Upper lobe of left lung (tissue), 6 donors: ENCODE data around the gene SNX6. TPM values are rescaled to one million over a fixed set of nuclear protein-coding genes. Genes with fewer than 3 reads are reported as not detected.
"Not testable (repeated sequence)": the region's sequence is repeated elsewhere in the genome, so short reads cannot be mapped to it uniquely, and the experiment has no call there.

Source experiments
- ATAC-seq, 2 donors: fragments of 200-7000 bp; cut with Tn5 transposase; one replicate each; pipeline ENCODE4 v1.9.1; 2022; ENCODE audit warnings: mild to moderate bottlenecking in 2 of 2, moderate library complexity in 2 of 2; ENCODE audit not compliant: low FRiP score in 2 of 2
- DNase-seq, 2 donors: peaks; one replicate each; pipeline ENCODE4 v3.0.0-alpha.2; 2019 to 2020
- H3K27ac ChIP-seq, 4 donors: fragments of 200-600 bp; sonication (generic); one replicate each; pipeline ENCODE4 v1.5.1; 2016 to 2019
- H3K27me3 ChIP-seq, 4 donors: fragments of 200-600 bp; sonication (generic); one replicate each; pipeline ENCODE4 v1.5.1; 2017 to 2019
- H3K36me3 ChIP-seq, 4 donors: fragments of 200-600 bp; sonication (generic); one replicate each; pipeline ENCODE4 v1.5.1; 2016 to 2019
- H3K4me1 ChIP-seq, 4 donors: fragments of 200-600 bp; sonication (generic); one replicate each; pipeline ENCODE4 v1.5.1; 2018 to 2019
- H3K4me3 ChIP-seq, 4 donors: fragments of 200-600 bp; sonication (generic); one replicate each; pipeline ENCODE4 v1.5.1; 2017 to 2019; ENCODE audit warnings: mild to moderate bottlenecking in 2 of 4, moderate library complexity in 1 of 4
- H3K9me3 ChIP-seq, 4 donors: fragments of 200-600 bp; sonication (generic); one replicate each; pipeline ENCODE4 v1.5.1; 2018 to 2019
- CTCF ChIP-seq, 6 experiments: fragments of 450-650 bp in 4 of 6; fragments of 200-600 bp in 2 of 6; sonication (generic) in 2 of 6; IDR thresholded peaks; one replicate each; pipeline ENCODE4 v1.5.1; 2016 to 2019; ENCODE audit warnings: antibody characterized with exemption in 6 of 6
- EP300 ChIP-seq, 4 donors: sonication (generic); formaldehyde crosslinking; IDR thresholded peaks; one replicate each; pipeline ENCODE4 v1.5.1; 2017; ENCODE audit warnings: antibody characterized with exemption in 4 of 4, control low read depth in 2 of 4
- POLR2A ChIP-seq, 4 donors: fragments of 450-650 bp; IDR thresholded peaks; one replicate each; pipeline ENCODE4 v1.5.1; 2016 to 2017; ENCODE audit warnings: antibody characterized with exemption in 4 of 4, mild to moderate bottlenecking in 2 of 4
- POLR2AphosphoS5 ChIP-seq, 2 donors: sonication (generic); formaldehyde crosslinking; IDR thresholded peaks; one replicate each; pipeline ENCODE4 v1.5.1; 2017; ENCODE audit warnings: antibody characterized with exemption in 2 of 2
- WGBS, 2 donors: methylation state at CpG; one replicate each; pipeline ENCODE4 v1.1.5; 2017 to 2018; 5-methylcytosine and 5-hydroxymethylcytosine counted together
- total RNA-seq, 6 donors: library from RNA; depleted of rRNA in 4 of 6; stranded (reverse); fragments of >200 nt in 4 of 6; gene quantifications; one replicate each; pipeline versions ENCODE4 v1.1.0 to v1.2.1, GENCODE V29; 2016 to 2021
- donor health status: DM: no; HTN: no; CAD: no; lungs with moderate emphysema.
- donor health status: DM: no; HTN: yes; CAD: no; lungs with severe emphysema.

The SNX6 gene
- total RNA-seq, 6 donors from 2014 or later: 23.0 to 60.9 (median 46.8) TPM

- no peaks in the 10 kb centered on the region for H3K9me3 ChIP-seq
- no peaks in the 10 kb centered on the region for H3K36me3 ChIP-seq
- H3K27ac ChIP-seq: no peak overlapping the region
- ATAC-seq (no peak), DNase-seq (no peak)
- no peak overlapping the region for H3K4me3 ChIP-seq
- H3K27me3 ChIP-seq: no peaks in the 10 kb centered on the region
- H3K4me1 ChIP-seq: no peaks in the 10 kb centered on the region
- no peak for TF ChIP-seq POLR2A (IDR thresholded peaks at IDR 0.05)
- no peak for TF ChIP-seq POLR2AphosphoS5 (IDR thresholded peaks at IDR 0.05)
- no peak for TF ChIP-seq EP300 (IDR thresholded peaks at IDR 0.05)
- TF ChIP-seq CTCF (IDR thresholded peaks at IDR 0.05): no peak
Measured at GRCh38 chr14:34649344-34649743, 19.4 kb upstream of the SNX6 start.

GRCh38 chr14:34646570-34647255, 16.8 kb upstream of the SNX6 start:
- no peak for TF ChIP-seq CTCF (IDR thresholded peaks at IDR 0.05)
- TF ChIP-seq EP300 (IDR thresholded peaks at IDR 0.05): no peak
- no peak for TF ChIP-seq POLR2A (IDR thresholded peaks at IDR 0.05)
- TF ChIP-seq POLR2AphosphoS5 (IDR thresholded peaks at IDR 0.05): no peak
- WGBS, 2 donors: 90 to 92% methylated on average over 8 to 10 of the region's 10 CpGs
- H3K4me1 ChIP-seq: no peaks in the 10 kb centered on the region
- H3K9me3 ChIP-seq: no peaks in the 10 kb centered on the region
- no peaks in the 10 kb centered on the region for H3K36me3 ChIP-seq
- no peak overlapping the region for H3K4me3 ChIP-seq
- H3K27ac ChIP-seq: no peak overlapping the region
- ATAC-seq: no peak
- no peaks in the 10 kb centered on the region for H3K27me3 ChIP-seq
- no peak for DNase-seq

GRCh38 chr14:34643361-34643760, 13.4 kb upstream of the SNX6 start:
- no peak overlapping the region for H3K4me3 ChIP-seq
- H3K9me3 ChIP-seq: no peaks in the 10 kb centered on the region
- H3K4me1 ChIP-seq: no peaks in the 10 kb centered on the region
- TF ChIP-seq POLR2AphosphoS5 (IDR thresholded peaks at IDR 0.05) (no peak), CTCF (IDR thresholded peaks at IDR 0.05) (no peak), POLR2A (IDR thresholded peaks at IDR 0.05) (no peak), EP300 (IDR thresholded peaks at IDR 0.05) (no peak)
- no peaks in the 10 kb centered on the region for H3K36me3 ChIP-seq
- 82 to 88% methylated on average over 6 of the region's 6 CpGs for WGBS, 2 donors
- no peak for DNase-seq
- no peaks in the 10 kb centered on the region for H3K27me3 ChIP-seq
- no peak overlapping the region for H3K27ac ChIP-seq
- no peak for ATAC-seq

- DNase-seq (no peak), ATAC-seq (no peak)
- 91 to 97% methylated on average over 3 of the region's 3 CpGs for WGBS, 2 donors
- H3K36me3 ChIP-seq: no peaks in the 10 kb centered on the region
- H3K4me1 ChIP-seq: no peaks in the 10 kb centered on the region
- no peaks in the 10 kb centered on the region for H3K9me3 ChIP-seq
- H3K27ac ChIP-seq: no peak overlapping the region
- TF ChIP-seq POLR2AphosphoS5 (IDR thresholded peaks at IDR 0.05): no peak
- no peak for TF ChIP-seq EP300 (IDR thresholded peaks at IDR 0.05)
- TF ChIP-seq CTCF (IDR thresholded peaks at IDR 0.05): no peak
- TF ChIP-seq POLR2A (IDR thresholded peaks at IDR 0.05): no peak
- H3K4me3 ChIP-seq: no peak overlapping the region
- H3K27me3 ChIP-seq: no peaks in the 10 kb centered on the region
Measured at GRCh38 chr14:34642595-34642994, 12.6 kb upstream of the SNX6 start.

GRCh38 chr14:34640826-34641225, 10.9 kb upstream of the SNX6 start:
- WGBS, 2 donors: 83 to 91% methylated on average over 1 of the region's 1 CpG
- Histone ChIP-seq H3K27me3 (no peaks in the 10 kb centered on the region), H3K4me3 (no peak overlapping the region), H3K36me3 (no peaks in the 10 kb centered on the region), H3K9me3 (no peaks in the 10 kb centered on the region), H3K27ac (no peak overlapping the region), H3K4me1 (no peaks in the 10 kb centered on the region)
- ATAC-seq (no peak), DNase-seq (no peak)
- no peak for TF ChIP-seq CTCF (IDR thresholded peaks at IDR 0.05)
- TF ChIP-seq POLR2A (IDR thresholded peaks at IDR 0.05): no peak
- no peak for TF ChIP-seq POLR2AphosphoS5 (IDR thresholded peaks at IDR 0.05)
- TF ChIP-seq EP300 (IDR thresholded peaks at IDR 0.05): no peak

- not testable (repeated sequence) for DNase-seq, ATAC-seq, H3K4me1 ChIP-seq, H3K27me3 ChIP-seq, H3K9me3 ChIP-seq, H3K27ac ChIP-seq, H3K36me3 ChIP-seq, H3K4me3 ChIP-seq
- whole genome bisulfite sequencing, 2 donors: 70 to 81% methylated on average over 9 of the region's 9 CpGs
Measured at GRCh38 chr14:34634360-34634771, 4.4 kb upstream of the SNX6 start.
